Measurements from ENCODE around the gene MYO1D. TPM values are rescaled to one million over a fixed set of nuclear protein-coding genes. Genes with fewer than 3 reads are reported as not detected.

Gene MYO1D
- total and polyA plus RNA-seq, 11 donors, result 3.3 to 15.5 (median 8.9) TPM

DNA sequence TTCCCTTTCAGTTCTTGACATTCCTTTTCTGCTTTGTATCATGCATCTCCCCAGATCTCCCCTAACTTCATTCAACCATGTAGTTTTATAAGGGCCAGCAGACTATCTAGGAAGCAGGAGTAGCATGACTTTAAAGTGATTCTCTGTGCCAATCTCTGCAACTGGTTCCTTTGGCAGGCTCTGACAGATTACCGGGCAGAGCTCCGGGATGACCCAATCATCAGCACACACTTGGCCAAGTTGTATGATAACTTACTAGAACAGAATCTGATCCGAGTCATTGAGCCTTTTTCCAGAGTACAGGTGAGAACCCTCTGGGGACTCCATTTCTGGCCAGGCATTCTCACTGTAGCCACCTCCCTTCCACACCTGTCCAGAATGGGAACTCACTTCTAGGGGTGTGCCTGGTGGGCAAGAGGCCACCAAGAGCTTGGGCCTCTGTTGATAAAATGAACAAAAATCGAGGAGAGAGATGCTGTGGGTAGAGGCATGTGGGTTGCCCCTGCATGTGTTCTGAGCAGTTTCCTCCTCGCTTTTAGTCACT lies 397.8 kb downstream of the MYO1D start:
- no peaks in the 10 kb centered on the region for H3K27me3 ChIP-seq
- intact Hi-C loops (cut with DNase I), result loop anchor here in 1 of 10 donors (5.0 kb wide), 1 partner anchor 273 kb away; no protein-coding TSS in a partner anchor
- peaks cover 0 to 92% (median 87%) of the 10 kb centered on the region in 9 donors for H3K36me3 ChIP-seq
- no peak for DNase-seq
- 64 to 81% (median 66%) methylated on average over 5 of the region's 5 CpGs for WGBS, 4 donors
- no peak overlapping the region for H3K4me3 ChIP-seq
- H3K4me1 ChIP-seq, result peaks cover 4 to 21% (median 14%) of the 10 kb centered on the region in 12 donors
- peak in 1 of 4 donors; percentile 19 for ATAC-seq
- TF ChIP-seq POLR2A (IDR thresholded peaks at IDR 0.05), result no peak
- TF ChIP-seq, protein P1, sequence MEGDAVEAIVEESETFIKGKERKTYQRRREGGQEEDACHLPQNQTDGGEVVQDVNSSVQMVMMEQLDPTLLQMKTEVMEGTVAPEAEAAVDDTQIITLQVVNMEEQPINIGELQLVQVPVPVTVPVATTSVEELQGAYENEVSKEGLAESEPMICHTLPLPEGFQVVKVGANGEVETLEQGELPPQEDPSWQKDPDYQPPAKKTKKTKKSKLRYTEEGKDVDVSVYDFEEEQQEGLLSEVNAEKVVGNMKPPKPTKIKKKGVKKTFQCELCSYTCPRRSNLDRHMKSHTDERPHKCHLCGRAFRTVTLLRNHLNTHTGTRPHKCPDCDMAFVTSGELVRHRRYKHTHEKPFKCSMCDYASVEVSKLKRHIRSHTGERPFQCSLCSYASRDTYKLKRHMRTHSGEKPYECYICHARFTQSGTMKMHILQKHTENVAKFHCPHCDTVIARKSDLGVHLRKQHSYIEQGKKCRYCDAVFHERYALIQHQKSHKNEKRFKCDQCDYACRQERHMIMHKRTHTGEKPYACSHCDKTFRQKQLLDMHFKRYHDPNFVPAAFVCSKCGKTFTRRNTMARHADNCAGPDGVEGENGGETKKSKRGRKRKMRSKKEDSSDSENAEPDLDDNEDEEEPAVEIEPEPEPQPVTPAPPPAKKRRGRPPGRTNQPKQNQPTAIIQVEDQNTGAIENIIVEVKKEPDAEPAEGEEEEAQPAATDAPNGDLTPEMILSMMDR (IDR thresholded peaks at IDR 0.05), result no peak
- no peaks in the 10 kb centered on the region for H3K9me3 ChIP-seq
- no peak overlapping the region for H3K27ac ChIP-seq

DNA sequence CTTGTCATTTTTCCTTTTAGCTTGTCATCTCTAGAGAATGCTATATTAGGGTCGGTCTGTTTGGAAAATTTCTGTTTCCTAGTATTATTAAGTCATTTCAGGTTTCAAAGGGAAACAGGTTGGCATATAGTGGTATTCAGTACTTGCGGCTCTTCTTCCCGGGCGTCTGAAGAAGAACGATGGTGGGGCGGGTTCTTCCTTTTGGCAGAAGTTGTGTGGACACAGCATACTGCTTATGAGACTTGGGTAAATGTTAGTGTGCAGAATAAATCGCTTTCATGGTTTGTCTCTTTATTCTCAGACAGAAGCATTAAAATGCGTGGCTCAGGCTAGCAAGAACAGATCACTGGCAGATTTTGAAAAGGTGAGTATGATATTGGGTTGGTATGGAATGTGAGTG lies 399.7 kb downstream of the MYO1D start:
- intact Hi-C loops (cut with DNase I), result loop anchor here in 1 of 10 donors (5.0 kb wide), 1 partner anchor 275 kb away; no protein-coding TSS in a partner anchor
- DNase-seq, result no peak
- 91 to 96% (median 93%) methylated on average over 8 of the region's 8 CpGs for WGBS, 4 donors
- no peak for ATAC-seq
- peaks cover 0 to 4% (median 0%) of the 10 kb centered on the region in 12 donors for H3K4me1 ChIP-seq
- no peak for TF ChIP-seq POLR2A (IDR thresholded peaks at IDR 0.05)
- TF ChIP-seq, protein P1 (IDR thresholded peaks at IDR 0.05), result no peak
- H3K4me3 ChIP-seq, result no peak overlapping the region
- H3K9me3 ChIP-seq, result no peaks in the 10 kb centered on the region
- no peak overlapping the region for H3K27ac ChIP-seq
- peaks cover 0 to 100% (median 98%) of the 10 kb centered on the region in 9 donors for H3K36me3 ChIP-seq
- H3K27me3 ChIP-seq, result no peaks in the 10 kb centered on the region

DNA sequence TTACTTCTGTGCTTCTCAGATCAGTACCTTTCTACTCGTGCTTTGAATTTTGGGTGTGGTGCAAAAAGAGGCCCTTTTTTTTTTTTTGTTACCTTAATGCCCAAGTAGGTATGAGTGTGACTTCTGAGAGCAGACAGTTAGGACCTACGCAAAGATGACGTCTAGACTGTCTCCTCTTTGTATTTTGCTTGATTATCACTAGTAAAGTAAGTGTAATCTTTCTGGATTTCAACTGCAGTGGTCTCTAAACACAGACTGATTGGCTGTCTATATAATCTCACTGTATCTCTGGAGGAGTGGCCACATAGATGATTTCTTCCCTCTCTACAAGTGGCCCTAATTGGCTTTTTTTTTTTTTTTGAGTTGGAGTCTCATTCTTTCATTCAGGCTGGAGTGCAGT lies 401.7 kb downstream of the MYO1D start:
- H3K9me3 ChIP-seq, result no peaks in the 10 kb centered on the region
- H3K27ac ChIP-seq, result no peak overlapping the region
- H3K4me1 ChIP-seq, result peaks cover 0 to 16% (median 0%) of the 10 kb centered on the region in 12 donors
- intact Hi-C loops (cut with DNase I), result loop anchor here in 1 of 10 donors (5.0 kb wide), 1 partner anchor 277 kb away; no protein-coding TSS in a partner anchor
- DNase-seq (no peak), ATAC-seq (no peak)
- H3K27me3 ChIP-seq, result no peaks in the 10 kb centered on the region
- no peak for TF ChIP-seq POLR2A (IDR thresholded peaks at IDR 0.05)
- TF ChIP-seq, protein P1 (IDR thresholded peaks at IDR 0.05), result no peak
- 81 to 93% (median 90%) methylated on average over 3 of the region's 3 CpGs for WGBS, 4 donors
- no peak overlapping the region for H3K4me3 ChIP-seq
- H3K36me3 ChIP-seq, result peaks cover 3 to 100% (median 98%) of the 10 kb centered on the region in 9 donors

DNA sequence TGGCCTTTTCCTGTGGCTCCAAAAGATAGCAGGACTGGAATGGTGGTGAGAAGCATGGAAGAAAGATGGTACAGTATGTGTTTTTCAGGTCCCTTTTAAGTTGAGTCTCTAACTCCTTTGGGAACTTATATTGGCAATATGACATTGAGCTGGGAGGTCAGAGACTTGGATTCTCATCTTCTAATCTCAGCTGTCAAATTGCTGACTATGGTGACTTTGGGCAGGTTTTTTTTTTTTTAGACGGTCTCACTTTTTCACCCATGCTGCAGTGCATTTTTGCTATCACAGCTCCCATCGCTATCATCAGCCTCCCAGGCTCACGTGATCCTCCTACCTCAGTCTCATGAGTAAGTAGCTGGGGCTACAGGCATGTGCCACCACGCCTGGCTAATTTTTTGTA lies 405.3 kb downstream of the MYO1D start:
- H3K4me3 ChIP-seq, result no peak overlapping the region
- intact Hi-C loops (cut with DNase I), result no loop called here
- 84 to 97% (median 92%) methylated on average over 4 of the region's 4 CpGs for WGBS, 4 donors
- DNase-seq (no peak), ATAC-seq (no peak)
- no peak for TF ChIP-seq POLR2A (IDR thresholded peaks at IDR 0.05)
- TF ChIP-seq, protein P1 (IDR thresholded peaks at IDR 0.05), result no peak
- no peaks in the 10 kb centered on the region for H3K9me3 ChIP-seq
- peaks cover 0 to 18% (median 0%) of the 10 kb centered on the region in 12 donors for H3K4me1 ChIP-seq
- H3K36me3 ChIP-seq, result peaks cover 5 to 100% (median 96%) of the 10 kb centered on the region in 9 donors
- H3K27me3 ChIP-seq, result no peaks in the 10 kb centered on the region
- no peak overlapping the region for H3K27ac ChIP-seq
